Lower leg skin (tissue), 3 donors: ENCODE measurements around the gene UBE2G1.

Source experiments
- CTCF ChIP-seq, 3 donors: fragments of 450-650 bp; IDR thresholded peaks; one replicate each; pipeline ENCODE4 v1.5.1; 2016; ENCODE audit warnings: antibody characterized with exemption in 3 of 3, mild to moderate bottlenecking in 3 of 3, moderate library complexity in 2 of 3
- POLR2A ChIP-seq, 2 donors: fragments of 450-650 bp; IDR thresholded peaks; one replicate each; pipeline ENCODE4 v1.6.1; 2016 to 2017; ENCODE audit warnings: antibody characterized with exemption in 2 of 2, mild to moderate bottlenecking in 1 of 2, moderate library complexity in 1 of 2

- TF ChIP-seq CTCF (IDR thresholded peaks at IDR 0.05) (no peak), POLR2A (IDR thresholded peaks at IDR 0.05) (no peak)
These were observed 105.0 kb downstream of the UBE2G1 start for GRCh38 chr17:4261452-4261851.
